PFSK-1 (cell line): ENCODE results near the gene ZNF474.

Experiments
- FOXP2 ChIP-seq: optimal IDR thresholded peaks from 2 replicates; pipeline ENCODE3; 2011; ENCODE audit warnings: borderline replicate concordance, control low read depth, inconsistent platforms; ENCODE audit not compliant: insufficient read depth; ENCODE audit errors: extremely low read length, extremely low read depth
- POLR2AphosphoS5 ChIP-seq: IDR thresholded peaks from 2 replicates; pipeline ENCODE4 v1.6.1; 2012; ENCODE audit warnings: low read depth, mild to moderate bottlenecking, control low read depth, low read length, moderate library complexity
- SIN3A ChIP-seq: IDR thresholded peaks from 2 replicates; pipeline ENCODE4 v1.6.1; 2012; ENCODE audit warnings: mild to moderate bottlenecking, low read length, moderate library complexity, borderline replicate concordance; ENCODE audit not compliant: insufficient read depth
- TAF1 ChIP-seq: IDR thresholded peaks from 2 replicates; pipeline ENCODE4 v1.6.1; 2012; ENCODE audit warnings: low read length, control low read depth, borderline replicate concordance; ENCODE audit not compliant: insufficient read depth
- TF ChIP-seq, protein P1 (sequence below), 2 experiments: IDR thresholded peaks; 2 replicates each; pipeline versions ENCODE4 v1.6.1 to v1.8.0; 2011 to 2012; ENCODE audit warnings: low read depth in 2 of 2, low read length in 2 of 2, control low read depth in 1 of 2, inconsistent platforms in 1 of 2, mild to moderate bottlenecking in 1 of 2, moderate library complexity in 1 of 2; ENCODE audit not compliant: insufficient read depth in 1 of 2

The ZNF474 gene

DNA sequence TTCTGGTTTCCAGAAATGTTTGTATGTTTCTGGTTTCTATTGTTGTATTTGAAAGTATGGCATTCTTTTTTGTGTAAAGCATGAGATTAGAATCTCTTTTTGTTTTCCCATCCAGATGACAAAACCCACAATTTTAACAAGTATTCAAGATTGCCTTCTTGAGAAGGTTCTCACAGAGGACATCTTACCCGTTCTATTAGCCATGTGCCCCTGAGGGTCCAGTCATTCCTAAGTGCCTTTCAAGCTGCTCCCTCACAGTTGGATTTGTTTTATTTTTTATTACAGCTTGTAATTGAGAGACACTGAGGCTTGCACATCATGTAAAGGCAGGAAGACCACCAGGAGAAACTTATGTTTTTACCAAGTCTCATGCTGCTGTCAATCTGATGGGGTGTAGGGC, 32.0 kb upstream of the ZNF474 start:
- TF ChIP-seq TAF1 = no peak

DNA sequence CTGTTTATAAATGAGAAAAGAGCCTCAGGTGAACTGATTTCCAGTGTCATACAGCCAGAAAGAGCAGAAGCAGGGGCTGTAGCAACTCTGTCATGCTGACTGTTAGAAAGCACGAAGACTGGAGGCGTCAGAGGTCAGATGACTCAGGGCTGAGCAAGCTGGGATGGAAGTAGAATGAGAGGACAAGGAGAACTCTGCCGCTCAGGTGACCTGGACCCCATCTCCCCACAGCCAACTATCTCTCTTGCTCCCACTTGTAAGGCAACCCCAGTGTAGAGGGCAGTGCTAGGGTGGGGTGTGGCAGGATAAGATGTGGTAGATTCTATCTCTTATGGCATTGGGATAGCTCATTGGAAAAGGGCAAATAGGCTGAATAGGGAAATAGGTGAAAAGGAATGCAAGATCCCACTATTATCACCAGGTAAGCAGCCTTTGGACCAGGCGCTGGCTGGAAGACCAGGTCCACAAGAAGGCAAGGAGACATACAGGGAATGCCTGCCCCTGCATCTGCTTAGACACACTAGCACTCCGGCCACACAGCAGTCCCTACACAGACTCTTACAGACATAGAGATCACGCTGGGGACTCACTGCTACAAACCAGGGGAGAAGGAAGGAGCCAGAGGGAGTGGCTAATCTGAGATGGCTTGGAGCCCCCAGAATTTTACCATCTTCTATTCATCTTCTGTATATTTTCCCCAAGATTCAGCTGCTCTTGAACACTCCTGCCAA, 30.1 kb upstream of the ZNF474 start:
- TF ChIP-seq POLR2AphosphoS5 (no peak), FOXP2 (no peak), TAF1 (no peak), SIN3A (no peak)
- TF ChIP-seq, protein P1, sequence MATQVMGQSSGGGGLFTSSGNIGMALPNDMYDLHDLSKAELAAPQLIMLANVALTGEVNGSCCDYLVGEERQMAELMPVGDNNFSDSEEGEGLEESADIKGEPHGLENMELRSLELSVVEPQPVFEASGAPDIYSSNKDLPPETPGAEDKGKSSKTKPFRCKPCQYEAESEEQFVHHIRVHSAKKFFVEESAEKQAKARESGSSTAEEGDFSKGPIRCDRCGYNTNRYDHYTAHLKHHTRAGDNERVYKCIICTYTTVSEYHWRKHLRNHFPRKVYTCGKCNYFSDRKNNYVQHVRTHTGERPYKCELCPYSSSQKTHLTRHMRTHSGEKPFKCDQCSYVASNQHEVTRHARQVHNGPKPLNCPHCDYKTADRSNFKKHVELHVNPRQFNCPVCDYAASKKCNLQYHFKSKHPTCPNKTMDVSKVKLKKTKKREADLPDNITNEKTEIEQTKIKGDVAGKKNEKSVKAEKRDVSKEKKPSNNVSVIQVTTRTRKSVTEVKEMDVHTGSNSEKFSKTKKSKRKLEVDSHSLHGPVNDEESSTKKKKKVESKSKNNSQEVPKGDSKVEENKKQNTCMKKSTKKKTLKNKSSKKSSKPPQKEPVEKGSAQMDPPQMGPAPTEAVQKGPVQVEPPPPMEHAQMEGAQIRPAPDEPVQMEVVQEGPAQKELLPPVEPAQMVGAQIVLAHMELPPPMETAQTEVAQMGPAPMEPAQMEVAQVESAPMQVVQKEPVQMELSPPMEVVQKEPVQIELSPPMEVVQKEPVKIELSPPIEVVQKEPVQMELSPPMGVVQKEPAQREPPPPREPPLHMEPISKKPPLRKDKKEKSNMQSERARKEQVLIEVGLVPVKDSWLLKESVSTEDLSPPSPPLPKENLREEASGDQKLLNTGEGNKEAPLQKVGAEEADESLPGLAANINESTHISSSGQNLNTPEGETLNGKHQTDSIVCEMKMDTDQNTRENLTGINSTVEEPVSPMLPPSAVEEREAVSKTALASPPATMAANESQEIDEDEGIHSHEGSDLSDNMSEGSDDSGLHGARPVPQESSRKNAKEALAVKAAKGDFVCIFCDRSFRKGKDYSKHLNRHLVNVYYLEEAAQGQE (IDR thresholded peaks at IDR 0.05; ENCODE audit: insufficient read depth in 1 of 2, low read depth in 2 of 2, low read length in 2 of 2) = no peak

DNA sequence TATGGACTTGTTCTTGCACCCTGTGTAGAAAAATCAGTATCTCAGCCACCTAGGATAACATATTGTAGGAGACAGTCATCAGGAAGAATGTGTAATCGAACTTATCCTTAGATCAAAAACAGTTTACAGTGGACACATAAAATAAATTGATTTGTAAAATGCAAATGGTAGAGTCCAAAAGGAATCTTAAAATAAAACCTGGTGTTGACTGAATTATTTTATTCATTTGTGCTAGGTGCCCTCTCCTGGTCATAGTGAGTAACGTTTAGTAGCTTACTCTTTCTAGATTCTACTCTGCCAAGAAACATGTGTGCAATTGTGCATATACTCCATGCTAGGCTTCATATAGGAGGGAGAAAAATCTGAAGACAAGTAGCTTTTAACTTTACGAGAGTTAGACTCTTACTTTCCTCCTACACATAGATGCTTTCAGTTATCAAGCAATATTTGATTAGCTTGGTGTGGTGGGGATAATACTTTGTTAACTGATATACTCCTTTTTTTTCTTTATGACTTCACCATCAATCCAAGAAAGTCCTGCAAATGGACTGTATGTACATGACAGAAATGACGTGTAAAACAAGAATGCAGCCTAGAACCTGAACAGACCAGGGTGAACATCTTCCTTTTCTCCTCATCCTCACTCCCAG, 27.6 kb upstream of the ZNF474 start:
- no peak for TF ChIP-seq FOXP2
- TF ChIP-seq, protein P1 (IDR thresholded peaks at IDR 0.05; ENCODE audit: insufficient read depth in 1 of 2, low read depth in 2 of 2, low read length in 2 of 2) = no peak
- no peak for TF ChIP-seq POLR2AphosphoS5
- no peak for TF ChIP-seq TAF1
- TF ChIP-seq SIN3A = no peak

DNA sequence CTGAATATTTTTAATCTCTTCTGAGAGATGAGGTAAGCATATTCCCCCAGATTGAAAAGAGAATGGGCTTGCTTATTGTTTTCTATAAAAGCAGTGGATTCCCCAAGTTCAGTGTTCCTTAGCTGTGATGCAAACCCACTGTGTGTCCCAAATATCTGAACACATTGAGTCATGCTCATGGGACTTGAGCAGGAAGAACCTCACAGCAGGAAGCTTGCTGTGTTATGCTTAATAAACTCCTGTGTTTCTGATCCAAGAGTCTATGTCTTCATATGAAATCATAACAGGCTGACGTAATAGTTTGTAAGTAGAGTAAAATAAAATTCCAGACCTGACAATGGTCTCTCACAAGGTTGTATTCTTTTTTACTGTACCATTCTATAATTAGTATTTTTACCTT, 26.5 kb upstream of the ZNF474 start:
- TF ChIP-seq TAF1 (no peak), SIN3A (no peak), POLR2AphosphoS5 (no peak), FOXP2 (no peak)
- TF ChIP-seq, protein P1 (IDR thresholded peaks at IDR 0.05; ENCODE audit: insufficient read depth in 1 of 2, low read depth in 2 of 2, low read length in 2 of 2) = no peak

DNA sequence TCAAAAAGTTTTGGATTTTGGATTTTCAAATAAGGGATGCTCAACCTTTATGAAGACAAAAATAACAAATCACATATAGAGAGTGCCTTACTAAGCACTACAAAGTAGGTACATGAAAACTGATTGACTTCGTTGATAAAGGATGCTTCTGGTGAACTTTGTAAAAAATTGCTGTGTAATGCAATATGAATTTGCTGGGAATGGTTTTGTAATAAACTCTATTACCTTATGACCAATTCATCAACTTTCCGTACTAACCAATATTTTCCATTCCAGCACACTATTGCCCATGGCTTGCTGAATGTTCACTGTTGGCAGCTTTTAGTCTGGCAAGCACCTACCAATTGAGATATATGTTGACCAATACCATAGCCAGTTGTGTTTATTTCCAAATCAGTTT, 23.4 kb upstream of the ZNF474 start:
- TF ChIP-seq SIN3A (no peak), POLR2AphosphoS5 (no peak), FOXP2 (no peak)

DNA sequence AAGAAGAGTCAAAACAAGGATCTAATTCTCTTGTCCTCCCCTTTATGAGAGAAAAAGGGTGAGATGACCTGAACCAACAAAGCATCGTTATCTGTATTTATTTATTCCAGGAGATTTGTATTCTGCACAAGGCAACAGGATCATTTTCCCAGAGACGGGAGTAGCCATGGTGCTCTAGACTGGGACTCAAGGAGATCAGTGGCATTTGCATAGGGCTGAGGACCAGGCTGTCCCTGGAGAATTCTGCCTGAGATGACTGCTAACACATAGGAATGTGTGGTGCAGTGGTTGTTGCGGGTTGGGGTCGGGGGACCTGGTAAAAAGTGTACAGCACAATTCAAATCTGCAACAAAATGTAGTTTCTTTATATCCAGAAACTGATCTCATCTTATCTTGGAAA, 22.3 kb upstream of the ZNF474 start:
- TF ChIP-seq FOXP2 (no peak), SIN3A (no peak), POLR2AphosphoS5 (no peak), TAF1 (no peak)
- TF ChIP-seq, protein P1 (IDR thresholded peaks at IDR 0.05; ENCODE audit: insufficient read depth in 1 of 2, low read depth in 2 of 2, low read length in 2 of 2) = no peak
